DMS 273 treated with DMSO at 0.1 percent for 48 hours (cell line): ENCODE data around the gene RPTN.

Source experiments
- DNase-seq: peaks from one replicate; lab custom pipeline; 2025; lab: John Stamatoyannopoulos, UW

The RPTN gene

GRCh38 chr1:152159144-152159543 is at the start of gene RPTN:
TSS of gene RPTN (minus strand) at chr1:152159228. CDS start at chr1:152157889, 1,339 bp downstream.
- no peak for DNase-seq

- DNase-seq, result no peak
These were observed 40.0 kb upstream of the RPTN start for GRCh38 chr1:152198982-152199381.

GRCh38 chr1:152197361-152197941 is 38.4 kb upstream of the RPTN start:
- DNase-seq, result no peak

GRCh38 chr1:152191711-152192110 is 32.7 kb upstream of the RPTN start:
- DNase-seq, result no peak

GRCh38 chr1:152191260-152191659 is 32.2 kb upstream of the RPTN start:
- no peak for DNase-seq

- DNase-seq, result no peak
These were observed 31.6 kb upstream of the RPTN start for GRCh38 chr1:152190589-152190988.

GRCh38 chr1:152189657-152190442 is 30.8 kb upstream of the RPTN start:
- DNase-seq, result peak; percentile 23

GRCh38 chr1:152188673-152189591 is 29.9 kb upstream of the RPTN start:
- DNase-seq, result no peak

GRCh38 chr1:152186556-152187285 is 27.7 kb upstream of the RPTN start:
- no peak for DNase-seq

GRCh38 chr1:152185544-152186391 is 26.7 kb upstream of the RPTN start:
- peak; percentile 83 for DNase-seq

- no peak for DNase-seq
These were observed 23.9 kb upstream of the RPTN start for GRCh38 chr1:152182944-152183361.

- DNase-seq, result no peak
These were observed 23.4 kb upstream of the RPTN start for GRCh38 chr1:152182431-152182830.

GRCh38 chr1:152179566-152179965 is 20.5 kb upstream of the RPTN start:
- no peak for DNase-seq

- DNase-seq, result no peak
These were observed 11.4 kb upstream of the RPTN start for GRCh38 chr1:152170287-152170905.

GRCh38 chr1:152169366-152170025 is 10.5 kb upstream of the RPTN start:
- DNase-seq, result no peak

GRCh38 chr1:152168535-152168868 is 9.5 kb upstream of the RPTN start:
- DNase-seq, result no peak

- no peak for DNase-seq
These were observed 9.0 kb upstream of the RPTN start for GRCh38 chr1:152167835-152168534.

GRCh38 chr1:152166966-152167365 is 7.9 kb upstream of the RPTN start:
- DNase-seq, result no peak

- DNase-seq, result no peak
These were observed 6.5 kb upstream of the RPTN start for GRCh38 chr1:152165286-152166077.
